Testis (tissue), 3 donors: ENCODE results near the gene ALPK1. TPM values are rescaled to one million over a fixed set of nuclear protein-coding genes. Genes with fewer than 3 reads are reported as not detected.
"Not testable (repeated sequence)": the region's sequence is repeated elsewhere in the genome, so short reads cannot be mapped to it uniquely, and the experiment has no call there.

Experiments
- DNase-seq: peaks from one replicate; pipeline ENCODE4 v3.0.0-alpha.2; 2019
- H3K27ac ChIP-seq, 2 donors: fragments of 200-600 bp; sonication (generic); one replicate each; pipeline ENCODE4 v1.5.1; 2019
- H3K27me3 ChIP-seq: fragments of 200-600 bp; sonication (generic); one replicate; pipeline ENCODE4 v1.5.1; 2019
- H3K36me3 ChIP-seq: fragments of 200-600 bp; sonication (generic); one replicate; pipeline ENCODE4 v1.5.1; 2017; ENCODE audit warnings: low read depth; ENCODE audit errors: missing control alignments
- H3K4me1 ChIP-seq: fragments of 200-600 bp; sonication (generic); one replicate; pipeline ENCODE4 v1.5.1; 2019
- H3K4me3 ChIP-seq, 2 donors: fragments of 200-600 bp; sonication (generic); one replicate each; pipeline ENCODE4 v1.5.1; 2017 to 2019
- H3K9me3 ChIP-seq: fragments of 200-600 bp; sonication (generic); one replicate; pipeline ENCODE4 v1.5.1; 2017
- CTCF ChIP-seq, 3 experiments: fragments of 450-650 bp in 2 of 3; fragments of 200-600 bp in 1 of 3; sonication (generic) in 1 of 3; IDR thresholded peaks; one replicate each; pipeline ENCODE4 v1.5.1; 2016 to 2019; ENCODE audit warnings: antibody characterized with exemption in 3 of 3, mild to moderate bottlenecking in 2 of 3, moderate library complexity in 1 of 3
- POLR2A ChIP-seq: fragments of 450-650 bp; IDR thresholded peaks from one replicate; pipeline ENCODE4 v1.6.1; 2017; ENCODE audit warnings: antibody characterized with exemption, mild to moderate bottlenecking, moderate library complexity
- WGBS, 2 donors: methylation state at CpG; one replicate each; pipeline ENCODE4 v1.1.5; 2018; 5-methylcytosine and 5-hydroxymethylcytosine counted together
- intact Hi-C: fragments of 100-400 bp; cut with DNase I; formaldehyde crosslinking; loops from one replicate; pipeline ENCODE4 v1.15.1; 2023; ENCODE audit warnings: low total_unique reads
- polyA plus RNA-seq: library from polyadenylated mRNA; stranded (reverse); fragments of 350-450 nt; fragmentation: Illumina TruSeq; extraction: RNeasy Lipid Tissue Mini Kit (QIAGEN cat#74804); gene quantifications from one replicate; pipeline ENCODE4 v1.2.3, GENCODE V29; 2014; ENCODE audit warnings: low read depth, low replicate concordance; ENCODE audit not compliant: insufficient read depth
- total RNA-seq, 2 donors: library from RNA; depleted of rRNA; stranded (reverse); fragments of >200 nt; gene quantifications; one replicate each; pipeline ENCODE4 v1.2.3, GENCODE V29; 2016

ALPK1 gene
- total and polyA plus RNA-seq, 3 donors from 2014 or later: 5.2 to 12.5 (median 9.7) TPM

GRCh38 chr4:112279025-112279881 is 17.9 kb upstream of the ALPK1 start:
- WGBS, 2 donors: 78 to 79% methylated on average over 10 of the region's 10 CpGs
- Histone ChIP-seq H3K27me3 (no peaks in the 10 kb centered on the region), H3K36me3 (no peaks in the 10 kb centered on the region), H3K4me3 (no peak overlapping the region), H3K4me1 (no peaks in the 10 kb centered on the region), H3K9me3 (no peaks in the 10 kb centered on the region), H3K27ac (no peak overlapping the region)
- intact Hi-C loops: no loop called here
- TF ChIP-seq POLR2A (no peak), CTCF (IDR thresholded peaks at IDR 0.05) (no peak)
- DNase-seq: no peak

- H3K27ac ChIP-seq: no peak overlapping the region
- intact Hi-C loops: no loop called here
- no peaks in the 10 kb centered on the region for H3K9me3 ChIP-seq
- no peak for DNase-seq
- TF ChIP-seq CTCF (IDR thresholded peaks at IDR 0.05) (no peak), POLR2A (no peak)
- no peaks in the 10 kb centered on the region for H3K36me3 ChIP-seq
- no peaks in the 10 kb centered on the region for H3K27me3 ChIP-seq
- WGBS, 2 donors: 87 to 94% methylated on average over 7 of the region's 7 CpGs
- H3K4me1 ChIP-seq: no peaks in the 10 kb centered on the region
- no peak overlapping the region for H3K4me3 ChIP-seq
These were observed 17.3 kb upstream of the ALPK1 start for GRCh38 chr4:112279882-112280315.

- no peak for DNase-seq
- intact Hi-C loops: no loop called here
- Histone ChIP-seq H3K4me3 (no peak overlapping the region), H3K36me3 (no peaks in the 10 kb centered on the region), H3K27me3 (no peaks in the 10 kb centered on the region), H3K4me1 (no peaks in the 10 kb centered on the region), H3K9me3 (no peaks in the 10 kb centered on the region), H3K27ac (no peak overlapping the region)
- 83 to 86% methylated on average over 5 of the region's 5 CpGs for WGBS, 2 donors
- TF ChIP-seq POLR2A: no peak
- no peak for TF ChIP-seq CTCF (IDR thresholded peaks at IDR 0.05)
These were observed 16.6 kb upstream of the ALPK1 start for GRCh38 chr4:112280386-112281056.

GRCh38 chr4:112281895-112282398 is 15.2 kb upstream of the ALPK1 start:
- H3K9me3 ChIP-seq, H3K4me3 ChIP-seq, DNase-seq, H3K36me3 ChIP-seq, intact Hi-C loops, H3K27ac ChIP-seq, H3K4me1 ChIP-seq, H3K27me3 ChIP-seq: not testable (repeated sequence)
- 92 to 95% methylated on average over 2 of the region's 2 CpGs for WGBS, 2 donors

- 80 to 84% methylated on average over 4 of the region's 4 CpGs for WGBS, 2 donors
- no peak overlapping the region for H3K27ac ChIP-seq
- intact Hi-C loops: no loop called here
- no peaks in the 10 kb centered on the region for H3K9me3 ChIP-seq
- H3K36me3 ChIP-seq: no peaks in the 10 kb centered on the region
- no peak for DNase-seq
- H3K4me1 ChIP-seq: no peaks in the 10 kb centered on the region
- no peak for TF ChIP-seq CTCF (IDR thresholded peaks at IDR 0.05)
- no peak for TF ChIP-seq POLR2A
- H3K27me3 ChIP-seq: no peaks in the 10 kb centered on the region
- H3K4me3 ChIP-seq: no peak overlapping the region
These were observed 14.1 kb upstream of the ALPK1 start for GRCh38 chr4:112282860-112283667.
